Measurements from ENCODE around the gene IL27RA.

Gene IL27RA

DNA sequence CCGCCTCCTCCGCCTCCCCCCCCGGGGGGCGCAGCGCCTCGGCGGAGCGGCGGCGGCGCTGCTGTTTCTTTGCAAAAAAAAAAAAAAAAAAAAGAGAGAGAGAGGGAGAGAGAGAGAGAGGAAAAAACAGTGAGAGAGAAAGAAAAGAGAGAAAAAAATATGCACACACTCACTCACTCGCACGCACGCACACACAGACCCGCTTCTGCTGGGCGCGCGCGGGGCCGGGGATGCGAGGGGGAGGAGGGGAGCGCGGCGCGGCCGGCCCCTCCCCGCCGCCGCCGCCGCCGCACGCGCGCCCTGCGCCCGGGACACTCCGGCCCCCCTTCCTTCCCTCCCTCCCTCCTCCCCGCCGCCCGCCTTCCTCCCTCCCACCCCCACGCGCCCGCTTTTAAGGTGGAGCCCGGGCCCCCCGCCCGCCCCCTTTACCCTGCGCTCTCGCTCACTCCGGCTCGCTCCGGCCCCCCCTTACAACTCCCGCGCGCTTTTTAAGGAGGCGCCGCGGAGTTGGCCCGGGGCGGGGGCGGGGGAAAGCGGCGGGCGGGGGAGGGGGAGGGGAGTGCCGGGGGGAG lies 59.0 kb downstream of the IL27RA start, which contains the start of gene SAMD1:
Gene SAMD1, minus strand, starts transcription at position 243 of the 572 bp plus-strand sequence.
- peak; percentile 91 for DNase-seq

DNA sequence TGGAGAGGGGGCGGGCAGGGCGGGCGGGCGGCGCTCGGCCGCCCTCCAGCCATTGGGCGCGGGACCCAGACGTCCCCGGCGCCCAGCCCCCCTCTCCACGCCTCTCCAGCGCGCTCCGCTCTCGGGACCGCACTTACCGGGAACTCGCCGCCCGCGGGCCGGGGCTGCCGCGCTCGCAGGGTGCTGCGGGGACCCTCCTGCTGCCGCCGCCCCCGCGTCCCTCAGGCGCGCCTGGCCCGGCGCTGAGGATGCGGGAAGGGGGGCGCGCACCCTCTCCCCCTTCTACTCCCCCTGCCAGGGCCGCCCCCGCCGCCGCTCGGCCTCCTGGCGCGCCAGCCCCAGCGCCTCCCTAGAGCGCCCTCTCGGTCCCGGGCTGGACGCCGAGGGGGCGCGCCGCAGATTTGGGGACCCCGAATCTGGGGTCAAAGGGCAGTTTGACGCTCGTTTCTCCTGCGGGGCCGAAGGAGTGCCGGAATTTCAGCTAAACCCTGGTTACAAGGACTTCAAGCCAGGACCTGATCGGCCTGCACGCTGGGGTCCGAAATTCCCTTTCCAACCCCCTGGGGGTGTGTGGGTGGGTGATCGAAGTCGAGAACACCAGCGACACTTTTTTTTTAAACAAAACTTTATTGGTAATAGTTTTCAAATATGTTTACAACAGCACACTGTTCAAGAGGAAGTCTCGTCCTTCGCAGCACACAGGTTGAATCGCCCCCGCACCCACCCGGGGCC lies 59.7 kb downstream of the IL27RA start:
- peak; percentile 48 for DNase-seq

DNA sequence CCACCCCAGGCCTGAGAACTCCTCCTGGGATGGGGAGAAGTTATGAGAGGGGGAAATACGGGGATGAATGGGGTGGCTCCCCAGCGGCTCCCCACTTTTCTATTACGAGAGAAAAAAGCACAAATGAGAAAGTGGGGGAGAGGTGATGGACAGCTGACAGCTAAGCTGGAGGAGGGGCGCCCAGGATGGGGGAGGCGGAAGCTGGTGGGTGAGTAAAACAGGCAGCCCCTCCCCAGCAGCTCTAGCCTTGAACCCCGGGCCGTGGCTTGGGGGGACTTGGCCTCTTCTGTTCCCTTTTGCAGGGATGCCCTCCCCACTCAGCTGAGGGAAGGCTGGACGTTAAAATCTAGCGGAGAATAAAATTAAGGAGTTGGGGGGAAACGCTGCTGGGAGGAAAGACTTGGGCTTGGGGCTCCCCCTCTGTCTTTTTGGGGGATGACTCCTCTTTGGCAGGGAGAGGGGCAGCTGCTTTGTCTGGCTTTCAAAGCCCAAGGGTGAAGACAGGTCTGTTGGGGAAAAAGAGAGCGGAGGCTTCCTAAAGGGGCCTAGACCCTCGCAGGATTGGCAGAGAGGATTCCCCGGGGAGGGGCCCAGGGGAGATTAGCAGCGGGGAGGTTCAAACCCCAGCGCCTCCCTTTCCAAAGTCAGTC lies 60.4 kb downstream of the IL27RA start:
- DNase-seq: no peak

DNA sequence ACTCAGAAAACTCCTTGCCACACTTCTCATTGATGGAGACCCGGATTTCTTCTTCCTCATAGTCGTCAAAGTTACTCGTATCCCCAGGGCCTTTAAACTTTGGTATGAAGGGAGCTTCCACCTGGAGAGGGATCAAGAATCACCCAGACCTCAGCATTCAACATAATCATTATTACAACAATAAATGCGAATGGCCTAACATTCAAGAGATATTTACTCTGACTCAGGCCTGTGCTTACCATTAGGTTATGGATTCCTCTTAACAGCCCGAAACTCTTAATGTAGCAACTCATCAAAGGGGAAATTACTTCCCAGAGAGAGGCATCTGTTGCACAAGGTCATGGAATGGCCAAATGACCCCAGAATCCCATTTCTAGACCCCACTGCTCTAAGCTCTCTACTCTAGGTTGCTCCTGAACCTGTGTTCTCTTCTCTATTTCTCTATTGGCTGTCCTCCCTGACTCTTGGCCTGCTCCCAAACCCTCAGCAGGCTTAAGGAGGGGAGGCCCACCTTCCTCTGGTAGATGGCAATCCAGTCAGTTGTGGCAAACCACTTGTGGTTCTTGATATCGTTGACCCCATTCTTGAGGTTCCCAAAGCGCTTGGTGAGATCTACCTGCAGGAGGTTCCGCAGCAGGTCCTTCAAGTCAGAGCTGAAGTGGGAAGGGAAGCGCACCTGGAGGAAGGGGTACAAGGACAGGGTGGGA lies 61.7 kb downstream of the IL27RA start:
- no peak for DNase-seq

DNA sequence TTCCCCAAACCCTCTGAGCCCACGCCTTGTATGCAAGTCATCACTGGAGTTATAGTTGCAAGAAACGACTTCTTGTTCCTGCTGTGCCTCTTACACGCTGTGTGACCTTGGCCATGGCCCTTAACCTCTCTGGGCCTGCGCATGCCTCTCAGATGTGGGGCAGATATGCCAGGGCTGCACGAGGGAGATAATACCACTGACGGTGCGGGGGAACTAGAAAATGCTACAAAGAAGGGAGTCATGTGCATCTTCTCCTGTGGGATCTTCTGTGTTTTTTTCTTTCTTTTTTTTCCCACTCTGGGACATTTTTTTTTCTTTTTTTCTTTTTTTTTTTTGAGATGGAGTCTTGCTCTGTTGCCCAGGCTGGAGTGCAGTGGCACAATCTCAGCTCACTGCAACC lies 63.3 kb downstream of the IL27RA start:
- no peak for DNase-seq

DNA sequence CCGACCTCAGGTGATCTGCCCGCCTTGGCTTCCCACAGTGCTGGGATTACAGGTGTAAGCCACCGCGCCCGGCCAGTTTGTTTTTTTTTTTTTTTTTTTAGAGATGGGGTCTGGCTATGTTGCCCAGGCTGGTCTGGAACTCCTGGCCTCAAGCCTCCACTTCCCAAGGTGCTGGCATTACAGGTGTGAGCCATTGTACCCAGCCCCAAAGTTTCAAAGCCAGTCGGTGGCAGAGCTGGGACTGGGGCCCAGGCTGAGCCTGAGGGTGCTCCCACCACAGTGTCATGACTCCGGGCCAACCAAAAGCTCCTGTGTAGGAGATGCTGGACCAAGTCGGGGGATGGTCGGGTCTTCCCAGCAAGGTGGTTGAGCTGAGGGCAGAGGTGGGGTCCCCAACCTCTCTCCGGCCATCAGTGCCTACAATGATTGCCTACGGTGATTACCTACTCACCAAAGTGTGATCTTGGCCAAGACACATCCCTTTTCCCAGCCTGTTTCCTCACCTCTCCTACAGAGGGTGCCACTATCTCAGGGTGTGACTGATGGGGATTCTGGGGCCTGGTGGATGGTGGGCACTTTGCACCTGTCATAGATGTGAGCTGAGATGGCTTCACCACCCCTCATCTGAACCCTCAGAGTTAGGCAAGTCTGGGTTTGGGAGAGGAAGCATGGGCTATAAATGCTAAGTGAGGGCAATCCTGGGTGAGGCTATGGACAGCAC lies 64.9 kb downstream of the IL27RA start:
- no peak for DNase-seq

DNA sequence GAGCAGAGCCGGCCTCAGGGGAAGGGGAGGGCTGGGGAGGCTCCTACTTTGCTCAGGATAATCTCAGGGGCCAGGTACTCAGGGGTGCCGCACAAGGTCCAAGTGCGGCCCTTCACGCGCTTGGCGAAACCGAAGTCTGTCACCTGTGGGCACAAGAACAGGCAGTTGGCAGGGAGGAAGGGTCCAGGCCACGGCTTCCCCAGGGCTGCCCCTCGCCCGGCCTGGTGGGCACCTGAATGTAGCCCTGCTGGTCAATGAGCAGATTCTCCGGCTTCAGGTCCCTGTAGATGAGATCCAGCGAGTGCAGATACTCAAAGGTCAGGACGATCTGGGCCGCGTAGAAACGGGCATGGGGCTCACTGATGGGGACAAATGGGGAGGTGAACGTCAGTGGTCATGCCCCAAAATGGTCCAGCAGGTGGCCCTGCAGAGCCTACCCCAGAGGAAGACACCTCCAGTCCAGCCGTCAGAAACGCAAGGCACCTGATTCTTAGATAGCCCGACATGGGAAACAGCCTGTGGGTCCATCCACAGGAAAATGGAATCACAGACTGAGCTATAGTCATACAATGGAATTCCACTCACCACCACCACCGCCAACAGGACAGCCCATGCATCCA lies 66.1 kb downstream of the IL27RA start:
- DNase-seq: no peak

DNA sequence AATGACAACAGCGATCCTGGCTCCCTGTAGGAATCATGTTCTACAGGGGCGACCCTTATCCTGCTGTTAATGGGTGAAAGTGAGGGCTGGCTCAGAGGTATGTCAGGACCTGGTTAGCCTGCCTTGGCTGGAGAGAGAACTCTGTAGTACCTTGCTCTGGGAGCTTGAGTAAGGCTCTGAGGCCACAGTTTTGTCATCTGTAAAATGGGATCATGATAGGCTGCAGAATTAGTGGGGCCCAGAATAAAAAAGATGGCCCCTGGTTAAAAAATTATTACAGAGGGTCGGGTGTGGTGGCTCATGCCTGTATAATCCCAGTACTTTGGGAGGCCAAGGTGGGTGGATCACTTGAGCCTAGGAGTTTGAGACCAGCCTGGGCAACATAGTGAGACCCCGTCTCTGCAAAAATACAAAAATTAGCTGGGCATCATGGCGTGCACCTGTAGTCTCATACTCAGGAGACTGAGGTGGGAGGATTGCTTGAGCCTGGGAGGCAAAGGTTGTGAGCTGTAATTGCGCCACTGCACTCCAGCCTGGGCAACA lies 69.5 kb downstream of the IL27RA start:
- DNase-seq: no peak

DNA sequence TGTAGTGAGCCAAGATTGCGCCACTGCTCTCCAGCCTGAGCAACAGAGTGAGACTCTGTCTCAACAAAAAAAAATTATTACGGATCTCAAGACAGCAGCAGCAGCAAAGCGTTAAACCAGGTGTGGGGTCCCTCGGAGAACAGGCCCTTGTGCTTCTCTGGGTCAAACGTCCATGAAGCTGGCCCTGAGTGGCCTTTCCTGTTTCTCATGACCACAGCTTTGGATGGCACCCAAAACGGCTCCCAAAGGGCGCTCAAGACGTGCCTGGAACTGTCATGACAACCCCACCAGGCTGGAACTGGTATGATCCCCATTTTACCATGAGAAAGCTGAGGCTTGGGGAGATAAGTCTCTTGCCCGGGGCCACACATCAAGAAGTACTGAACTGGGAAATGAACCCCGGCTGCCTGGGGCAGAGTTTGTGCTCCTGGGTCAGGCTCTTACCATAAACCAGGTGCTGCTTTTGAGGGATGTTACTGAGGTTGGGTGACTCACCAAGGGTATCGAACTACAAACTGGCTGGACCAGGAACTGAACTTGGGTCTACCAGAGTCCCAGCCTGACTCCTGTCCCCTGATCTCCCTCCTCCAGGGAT lies 70.6 kb downstream of the IL27RA start:
- DNase-seq: no peak

DNA sequence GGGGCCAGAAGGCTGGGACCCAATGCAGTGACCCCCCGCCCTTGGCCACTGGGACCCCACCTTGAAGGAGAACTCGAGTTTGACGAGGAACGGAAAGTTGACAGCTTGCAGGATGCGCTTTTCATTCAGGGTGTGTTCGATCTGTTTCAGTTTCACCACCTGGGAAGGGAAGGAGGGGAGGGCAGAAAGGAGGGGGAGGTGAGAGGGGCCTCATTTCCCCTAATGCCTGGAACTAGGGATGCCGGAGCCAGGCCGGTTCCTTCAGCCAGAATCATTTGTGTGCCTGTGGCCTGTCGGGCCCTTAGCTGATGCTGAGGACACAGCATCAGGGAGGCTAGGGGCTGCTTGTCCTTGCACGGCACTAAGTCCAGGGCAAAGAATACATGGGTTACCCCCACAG lies 71.2 kb downstream of the IL27RA start:
- no peak for DNase-seq

All from fibroblast of upper back skin (primary cell).